GM23338 (cell line): ENCODE data around the gene ATG7. TPM values are rescaled to one million over a fixed set of nuclear protein-coding genes. Genes with fewer than 3 reads are reported as not detected.

Source experiments
- ATAC-seq: fragments of 200-7000 bp; cut with Tn5 transposase; 3 replicates; pipeline ENCODE4 v1.9.1; 2020
- DNase-seq: peaks from one replicate; pipeline ENCODE4 v3.0.0-alpha.2; 2015; ENCODE audit warnings: low spot score
- H2AFZ ChIP-seq: fragments of 200-600 bp; sonication (generic); 2 replicates; pipeline ENCODE4 v1.8.0; 2016; ENCODE audit warnings: antibody characterized with exemption, mild to moderate bottlenecking, moderate library complexity
- H3F3A ChIP-seq: fragments of 200-600 bp; sonication (generic); replicated peaks from 2 replicates; pipeline ENCODE4 v1.8.0; 2017; ENCODE audit warnings: antibody characterized with exemption, mixed run types, low read depth
- H3K27ac ChIP-seq: fragments of 200-600 bp; sonication (generic); 2 replicates; pipeline ENCODE4 v1.6.1; 2016; ENCODE audit warnings: low read depth
- H3K27me3 ChIP-seq: fragments of 200-600 bp; sonication (generic); 2 replicates; pipeline ENCODE4 v1.8.0; 2016; ENCODE audit warnings: mild to moderate bottlenecking, mixed run types, moderate library complexity; ENCODE audit not compliant: insufficient read depth
- H3K36me3 ChIP-seq: fragments of 200-600 bp; sonication (generic); 2 replicates; pipeline ENCODE4 v1.8.0; 2016; ENCODE audit warnings: mild to moderate bottlenecking; ENCODE audit not compliant: insufficient read depth
- H3K4me1 ChIP-seq: fragments of 200-600 bp; sonication (generic); 2 replicates; pipeline ENCODE4 v1.8.0; 2016; ENCODE audit warnings: mild to moderate bottlenecking, moderate library complexity; ENCODE audit not compliant: insufficient read depth
- H3K4me2 ChIP-seq: fragments of 200-600 bp; sonication (generic); 2 replicates; pipeline ENCODE4 v1.7.1; 2017; ENCODE audit warnings: mixed run types
- H3K4me3 ChIP-seq: fragments of 200-600 bp; sonication (generic); 2 replicates; pipeline ENCODE4 v1.6.1; 2016; ENCODE audit warnings: mixed run types
- H3K79me2 ChIP-seq: fragments of 200-600 bp; sonication (generic); replicated peaks from 2 replicates; pipeline ENCODE4 v1.8.0; 2017; ENCODE audit warnings: mild to moderate bottlenecking; ENCODE audit not compliant: insufficient read depth
- H3K9me2 ChIP-seq: fragments of 200-600 bp; sonication (generic); 2 replicates; pipeline ENCODE4 v1.8.0; 2017; ENCODE audit not compliant: insufficient read depth
- H4K20me1 ChIP-seq: fragments of 200-600 bp; sonication (generic); replicated peaks from 2 replicates; pipeline ENCODE4 v1.8.0; 2017; ENCODE audit warnings: mild to moderate bottlenecking; ENCODE audit not compliant: insufficient read depth
- H3K27ac Mint-ChIP-seq: 2 replicates; pipeline ENCODE4 v1.8.0; 2020; ENCODE audit warnings: inconsistent platforms, mild to moderate bottlenecking, moderate library complexity, mixed read lengths
- H3K27me3 Mint-ChIP-seq: 3 replicates; pipeline ENCODE4 v1.8.0; 2022; ENCODE audit warnings: low read depth, mild to moderate bottlenecking, moderate library complexity, mixed read lengths, inconsistent platforms; ENCODE audit not compliant: insufficient read depth, poor library complexity
- H3K36me3 Mint-ChIP-seq: 3 replicates; pipeline ENCODE4 v1.8.0; 2021; ENCODE audit warnings: low read depth, mild to moderate bottlenecking, inconsistent platforms, moderate library complexity, mixed read lengths
- H3K4me1 Mint-ChIP-seq: 3 replicates; pipeline ENCODE4 v1.8.0; 2020; ENCODE audit warnings: mild to moderate bottlenecking, inconsistent platforms, mixed read lengths
- H3K4me3 Mint-ChIP-seq: 3 replicates; pipeline ENCODE4 v1.8.0; 2021; ENCODE audit warnings: moderate library complexity, mild to moderate bottlenecking, inconsistent platforms, mixed read lengths
- H3K9me3 Mint-ChIP-seq: 3 replicates; pipeline ENCODE4 v1.8.0; 2020; ENCODE audit warnings: moderate library complexity, mild to moderate bottlenecking, inconsistent platforms, mixed read lengths
- CREB1 ChIP-seq: fragments of 250-450 bp; sonication (Bioruptor Pico); IDR thresholded peaks from 2 replicates; pipeline ENCODE4 v1.5.0; 2020; ENCODE audit warnings: low read depth, mild to moderate bottlenecking, moderate library complexity
- CTCF ChIP-seq, 2 experiments: fragments of 200-600 bp in 1 of 2; sonication (generic) in 1 of 2; conservative IDR thresholded peaks; 2 replicates each; pipeline versions ENCODE4 v1.5.1 to v1.6.1; 2016 to 2017; ENCODE audit warnings: antibody characterized with exemption in 2 of 2, low read depth in 2 of 2, mild to moderate bottlenecking in 2 of 2, moderate library complexity in 1 of 2
- ETS1 ChIP-seq: IDR thresholded peaks from 2 replicates; pipeline ENCODE4 v1.6.1; 2016; ENCODE audit warnings: antibody characterized with exemption
- POLR2AphosphoS5 ChIP-seq: IDR thresholded peaks from 2 replicates; pipeline ENCODE4 v1.6.1; 2016; ENCODE audit warnings: antibody characterized with exemption, low read depth
- ZNF114 ChIP-seq: fragments of 250-450 bp; sonication (Bioruptor Pico); IDR thresholded peaks from 2 replicates; pipeline ENCODE4 v1.5.0; 2020; ENCODE audit warnings: mild to moderate bottlenecking, moderate library complexity
- ZNF462 ChIP-seq: fragments of 250-450 bp; sonication (Bioruptor Pico); IDR thresholded peaks from 2 replicates; pipeline ENCODE4 v1.5.0; 2020; ENCODE audit warnings: mild to moderate bottlenecking, moderate library complexity
- polyA plus RNA-seq: library from polyadenylated mRNA; unstranded; fragments of >200 nt; fragmentation: Nextera tagmentation; extraction: Ambion mirVana; gene quantifications from 2 replicates; pipeline ENCODE4 v1.2.1, GENCODE V29; 2016
- total RNA-seq: library from RNA; depleted of rRNA; stranded (reverse); fragments of >200 nt; shearing (Covaris generic); gene quantifications from 2 replicates; pipeline ENCODE4 v1.2.3, GENCODE V29; 2014

The ATG7 gene
- total and polyA plus RNA-seq, 2 experiments from 2014 or later = 16.2 to 36.7 TPM

- no peaks in the 10 kb centered on the region for H3K36me3 ChIP-seq
- Mint-ChIP-seq H3K27me3 (no peaks in the 10 kb centered on the region), H3K4me3 (no peak overlapping the region), H3K9me3 (no peaks in the 10 kb centered on the region), H3K4me1 (peaks cover 9% of the 10 kb centered on the region; the same call in 2 of the 3 replicates), H3K27ac (no peak overlapping the region), H3K36me3 (no peaks in the 10 kb centered on the region)
- H3F3A ChIP-seq = no peaks in the 10 kb centered on the region
- no peak for TF ChIP-seq CREB1 (CRISPR knock-in tag)
- TF ChIP-seq ETS1 = no peak
- TF ChIP-seq ZNF462 (CRISPR knock-in tag) = no peak
- no peak for TF ChIP-seq POLR2AphosphoS5
- no peaks in the 10 kb centered on the region; the same call in 1 of the 2 replicates for H3K4me1 ChIP-seq
- H3K9me2 ChIP-seq = no peaks in the 10 kb centered on the region
- no peak overlapping the region for H2AFZ ChIP-seq
- no peak overlapping the region for H3K4me3 ChIP-seq
- no peak for ATAC-seq
- H4K20me1 ChIP-seq = no peaks in the 10 kb centered on the region
- no peaks in the 10 kb centered on the region for H3K79me2 ChIP-seq
- no peak overlapping the region for H3K27ac ChIP-seq
- no peaks in the 10 kb centered on the region for H3K27me3 ChIP-seq
- H3K4me2 ChIP-seq = no peak overlapping the region
- DNase-seq = no peak
These were observed 113.1 kb downstream of the ATG7 start for GRCh38 chr3:11385326-11385725.

- H3K9me2 ChIP-seq = no peaks in the 10 kb centered on the region
- Mint-ChIP-seq H3K27me3 (no peaks in the 10 kb centered on the region), H3K36me3 (no peaks in the 10 kb centered on the region), H3K4me3 (no peak overlapping the region), H3K4me1 (peaks cover 7% of the 10 kb centered on the region; the same call in 2 of the 3 replicates), H3K27ac (no peak overlapping the region), H3K9me3 (no peaks in the 10 kb centered on the region)
- H3F3A ChIP-seq = no peaks in the 10 kb centered on the region
- H3K79me2 ChIP-seq = no peaks in the 10 kb centered on the region
- H3K36me3 ChIP-seq = no peaks in the 10 kb centered on the region
- H3K27ac ChIP-seq = no peak overlapping the region
- H3K4me1 ChIP-seq = no peaks in the 10 kb centered on the region; the same call in 1 of the 2 replicates
- peak; percentile 12 for DNase-seq
- ATAC-seq = peak; percentile 36; the same call in 2 of the 3 replicates
- H3K4me3 ChIP-seq = no peak overlapping the region
- no peak overlapping the region for H3K4me2 ChIP-seq
- H3K27me3 ChIP-seq = no peaks in the 10 kb centered on the region
- no peaks in the 10 kb centered on the region for H4K20me1 ChIP-seq
- H2AFZ ChIP-seq = no peak overlapping the region
- TF ChIP-seq CTCF (conservative IDR thresholded peaks at IDR 0.05; ENCODE audit: low read depth in 2 of 2) = no peak
- TF ChIP-seq ZNF114 (CRISPR knock-in tag) = no peak
These were observed 113.7 kb downstream of the ATG7 start for GRCh38 chr3:11385891-11386290.
